HepG2 (cell line): Measurements from ENCODE around the gene CARD9. TPM values are rescaled to one million over a fixed set of nuclear protein-coding genes. Genes with fewer than 3 reads are reported as not detected.
A peak's percentile ranks its signal among the peaks of the same experiment; 100 is the strongest.

Source experiments
- AHDC1 ChIP-seq: sonication (generic); formaldehyde crosslinking; IDR thresholded peaks from 2 replicates; pipeline ENCODE4 v1.5.1; 2020; ENCODE audit warnings: mild to moderate bottlenecking, missing genetic modification reagents, borderline replicate concordance
- BRCA1 ChIP-seq: sonication (generic); formaldehyde crosslinking; IDR thresholded peaks from 2 replicates; pipeline ENCODE4 v1.4.0; 2020; ENCODE audit warnings: missing genetic modification reagents
- EHMT2 ChIP-seq: fragments of 200-600 bp; sonication (generic); IDR thresholded peaks from 2 replicates; pipeline ENCODE4 v1.7.0; 2017; ENCODE audit warnings: antibody characterized with exemption, low read depth, low read length, borderline replicate concordance
- HOXA9 ChIP-seq: sonication (generic); formaldehyde crosslinking; IDR thresholded peaks from 2 replicates; pipeline ENCODE4 v1.8.1; 2022; ENCODE audit warnings: missing genetic modification reagents, mild to moderate bottlenecking, moderate library complexity, borderline replicate concordance
- ISL2 ChIP-seq: sonication (generic); formaldehyde crosslinking; IDR thresholded peaks from 2 replicates; pipeline ENCODE4 v1.5.0; 2020; ENCODE audit warnings: missing genetic modification reagents
- MAFF ChIP-seq: IDR thresholded peaks from 2 replicates; pipeline ENCODE4 v1.6.1; 2011; ENCODE audit warnings: low read depth, low read length, improper control_type of control experiment
- MBD4 ChIP-seq: IDR thresholded peaks from 2 replicates; pipeline ENCODE4 v1.6.1; 2012; ENCODE audit warnings: low read length, inconsistent platforms, borderline replicate concordance
- NKX3-1 ChIP-seq: sonication (generic); formaldehyde crosslinking; IDR thresholded peaks from 2 replicates; pipeline ENCODE4 v1.5.0; 2020; ENCODE audit warnings: missing genetic modification reagents
- RAD21 ChIP-seq: fragments of 450-650 bp; formaldehyde crosslinking; IDR thresholded peaks from 2 replicates; pipeline ENCODE4 v1.5.0; 2020; ENCODE audit warnings: mild to moderate bottlenecking
- TAF1 ChIP-seq: sonication (generic); formaldehyde crosslinking; IDR thresholded peaks from 2 replicates; pipeline ENCODE4 v1.4.0; 2020; ENCODE audit warnings: missing genetic modification reagents
- TFDP1 ChIP-seq: IDR thresholded peaks from 2 replicates; pipeline ENCODE4 v1.6.1; 2016; ENCODE audit warnings: missing compliant biosample characterization, missing genetic modification reagents, borderline replicate concordance
- UBTF ChIP-seq: sonication (generic); formaldehyde crosslinking; IDR thresholded peaks from 2 replicates; pipeline ENCODE4 v1.4.0; 2020; ENCODE audit warnings: mild to moderate bottlenecking, missing genetic modification reagents
- YY1 ChIP-seq: IDR thresholded peaks from 2 replicates; pipeline ENCODE4 v1.6.1; 2011; ENCODE audit warnings: low read length, low read depth, moderate library complexity, mild to moderate bottlenecking; ENCODE audit not compliant: insufficient read depth, insufficient replicate concordance
- ZBTB20 ChIP-seq: sonication (generic); formaldehyde crosslinking; IDR thresholded peaks from 2 replicates; pipeline ENCODE4 v1.8.1; 2023; ENCODE audit warnings: missing genetic modification reagents, low read depth, mild to moderate bottlenecking, borderline replicate concordance
- ZBTB39 ChIP-seq: sonication (generic); formaldehyde crosslinking; IDR thresholded peaks from 2 replicates; pipeline ENCODE4 v1.5.0; 2020; ENCODE audit warnings: missing genetic modification reagents
- ZNF781 ChIP-seq: sonication (generic); formaldehyde crosslinking; IDR thresholded peaks from 2 replicates; pipeline ENCODE4 v1.5.1; 2020; ENCODE audit warnings: borderline replicate concordance, mild to moderate bottlenecking, missing genetic modification reagents; ENCODE audit errors: not compliant biosample characterization
- ZSCAN20 ChIP-seq: sonication (generic); formaldehyde crosslinking; IDR thresholded peaks from 2 replicates; pipeline ENCODE4 v1.4.0; 2020; ENCODE audit warnings: missing genetic modification reagents, mild to moderate bottlenecking, borderline replicate concordance
- polyA plus RNA-seq, 8 experiments: library from polyadenylated mRNA; depleted of rRNA in 3 of 8; stranded (reverse) in 7 of 8; unstranded in 1 of 8; fragments of >200 nt; fragmentation: Illumina TruSeq in 4 of 8; extraction: Trizol in 4 of 8; gene quantifications; 2 replicates each; pipeline versions ENCODE4 v1.2.1 to v1.2.3, GENCODE V29; 2011 to 2016; ENCODE audit warnings: low read depth in 4 of 8, missing spikeins in 1 of 8, mixed read lengths in 1 of 8; ENCODE audit not compliant: insufficient read depth in 1 of 8
- total RNA-seq, 5 experiments: library from RNA; depleted of rRNA; stranded (reverse); fragments of >200 nt; fragmentation: Illumina TruSeq; extraction: Trizol; gene quantifications; 2 replicates each; pipeline ENCODE4 v1.2.3, GENCODE V29; 2016; ENCODE audit warnings: low read depth in 1 of 5

CARD9 gene
- total and polyA plus RNA-seq, 2 of the 13 experiments (the other 11 are each of a cell fraction or from before 2014, with no cell fraction given), result 3.3 to 7.4 TPM

GRCh38 chr9:136409557-136410455 lies 36.3 kb upstream of the CARD9 start (continued):
- TF ChIP-seq ZBTB39 (CRISPR knock-in tag) (no peak), HOXA9 (CRISPR knock-in tag) (no peak; the same call in 1 of the 2 replicates), EHMT2 (no peak), NKX3-1 (CRISPR knock-in tag) (no peak), RAD21 (CRISPR knock-in tag) (no peak), TFDP1 (CRISPR knock-in tag) (peak; percentile 63; the same call in 1 of the 2 replicates), UBTF (CRISPR knock-in tag) (no peak; the same call in 1 of the 2 replicates), ISL2 (CRISPR knock-in tag) (0 out of 2 replicates have a peak, but pooled peaks have one; percentile 32), MBD4 (no peak), ZSCAN20 (CRISPR knock-in tag) (peak; percentile 64; the same call in 1 of the 2 replicates), ZNF781 (CRISPR knock-in tag) (no peak), TAF1 (no peak), ZBTB20 (CRISPR knock-in tag) (peak; percentile 40; the same call in 1 of the 2 replicates), MAFF (no peak), BRCA1 (no peak), AHDC1 (CRISPR knock-in tag) (no peak), YY1 (no peak)
